PFSK-1 (cell line): Measurements from ENCODE around the gene BEND6.

Experiments used
- FOXP2 ChIP-seq: optimal IDR thresholded peaks from 2 replicates; pipeline ENCODE3; 2011; ENCODE audit warnings: borderline replicate concordance, control low read depth, inconsistent platforms; ENCODE audit not compliant: insufficient read depth; ENCODE audit errors: extremely low read length, extremely low read depth
- POLR2AphosphoS5 ChIP-seq: IDR thresholded peaks from 2 replicates; pipeline ENCODE4 v1.6.1; 2012; ENCODE audit warnings: low read depth, mild to moderate bottlenecking, control low read depth, low read length, moderate library complexity
- SIN3A ChIP-seq: IDR thresholded peaks from 2 replicates; pipeline ENCODE4 v1.6.1; 2012; ENCODE audit warnings: mild to moderate bottlenecking, low read length, moderate library complexity, borderline replicate concordance; ENCODE audit not compliant: insufficient read depth
- TAF1 ChIP-seq: IDR thresholded peaks from 2 replicates; pipeline ENCODE4 v1.6.1; 2012; ENCODE audit warnings: low read length, control low read depth, borderline replicate concordance; ENCODE audit not compliant: insufficient read depth
- TF ChIP-seq, protein P1 (sequence below), 2 experiments: IDR thresholded peaks; 2 replicates each; pipeline versions ENCODE4 v1.6.1 to v1.8.0; 2011 to 2012; ENCODE audit warnings: low read depth in 2 of 2, low read length in 2 of 2, control low read depth in 1 of 2, inconsistent platforms in 1 of 2, mild to moderate bottlenecking in 1 of 2, moderate library complexity in 1 of 2; ENCODE audit not compliant: insufficient read depth in 1 of 2

- TF ChIP-seq POLR2AphosphoS5, result no peak
- no peak for TF ChIP-seq TAF1
- TF ChIP-seq, protein P1, sequence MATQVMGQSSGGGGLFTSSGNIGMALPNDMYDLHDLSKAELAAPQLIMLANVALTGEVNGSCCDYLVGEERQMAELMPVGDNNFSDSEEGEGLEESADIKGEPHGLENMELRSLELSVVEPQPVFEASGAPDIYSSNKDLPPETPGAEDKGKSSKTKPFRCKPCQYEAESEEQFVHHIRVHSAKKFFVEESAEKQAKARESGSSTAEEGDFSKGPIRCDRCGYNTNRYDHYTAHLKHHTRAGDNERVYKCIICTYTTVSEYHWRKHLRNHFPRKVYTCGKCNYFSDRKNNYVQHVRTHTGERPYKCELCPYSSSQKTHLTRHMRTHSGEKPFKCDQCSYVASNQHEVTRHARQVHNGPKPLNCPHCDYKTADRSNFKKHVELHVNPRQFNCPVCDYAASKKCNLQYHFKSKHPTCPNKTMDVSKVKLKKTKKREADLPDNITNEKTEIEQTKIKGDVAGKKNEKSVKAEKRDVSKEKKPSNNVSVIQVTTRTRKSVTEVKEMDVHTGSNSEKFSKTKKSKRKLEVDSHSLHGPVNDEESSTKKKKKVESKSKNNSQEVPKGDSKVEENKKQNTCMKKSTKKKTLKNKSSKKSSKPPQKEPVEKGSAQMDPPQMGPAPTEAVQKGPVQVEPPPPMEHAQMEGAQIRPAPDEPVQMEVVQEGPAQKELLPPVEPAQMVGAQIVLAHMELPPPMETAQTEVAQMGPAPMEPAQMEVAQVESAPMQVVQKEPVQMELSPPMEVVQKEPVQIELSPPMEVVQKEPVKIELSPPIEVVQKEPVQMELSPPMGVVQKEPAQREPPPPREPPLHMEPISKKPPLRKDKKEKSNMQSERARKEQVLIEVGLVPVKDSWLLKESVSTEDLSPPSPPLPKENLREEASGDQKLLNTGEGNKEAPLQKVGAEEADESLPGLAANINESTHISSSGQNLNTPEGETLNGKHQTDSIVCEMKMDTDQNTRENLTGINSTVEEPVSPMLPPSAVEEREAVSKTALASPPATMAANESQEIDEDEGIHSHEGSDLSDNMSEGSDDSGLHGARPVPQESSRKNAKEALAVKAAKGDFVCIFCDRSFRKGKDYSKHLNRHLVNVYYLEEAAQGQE (IDR thresholded peaks at IDR 0.05; ENCODE audit: insufficient read depth in 1 of 2, low read depth in 2 of 2, low read length in 2 of 2), result no peak
- TF ChIP-seq SIN3A, result no peak
- TF ChIP-seq FOXP2, result no peak
These were observed 80.6 kb downstream of the BEND6 start for GRCh38 chr6:57035549-57035948.
